ENCODE data around the gene SCN4B.

DNA sequence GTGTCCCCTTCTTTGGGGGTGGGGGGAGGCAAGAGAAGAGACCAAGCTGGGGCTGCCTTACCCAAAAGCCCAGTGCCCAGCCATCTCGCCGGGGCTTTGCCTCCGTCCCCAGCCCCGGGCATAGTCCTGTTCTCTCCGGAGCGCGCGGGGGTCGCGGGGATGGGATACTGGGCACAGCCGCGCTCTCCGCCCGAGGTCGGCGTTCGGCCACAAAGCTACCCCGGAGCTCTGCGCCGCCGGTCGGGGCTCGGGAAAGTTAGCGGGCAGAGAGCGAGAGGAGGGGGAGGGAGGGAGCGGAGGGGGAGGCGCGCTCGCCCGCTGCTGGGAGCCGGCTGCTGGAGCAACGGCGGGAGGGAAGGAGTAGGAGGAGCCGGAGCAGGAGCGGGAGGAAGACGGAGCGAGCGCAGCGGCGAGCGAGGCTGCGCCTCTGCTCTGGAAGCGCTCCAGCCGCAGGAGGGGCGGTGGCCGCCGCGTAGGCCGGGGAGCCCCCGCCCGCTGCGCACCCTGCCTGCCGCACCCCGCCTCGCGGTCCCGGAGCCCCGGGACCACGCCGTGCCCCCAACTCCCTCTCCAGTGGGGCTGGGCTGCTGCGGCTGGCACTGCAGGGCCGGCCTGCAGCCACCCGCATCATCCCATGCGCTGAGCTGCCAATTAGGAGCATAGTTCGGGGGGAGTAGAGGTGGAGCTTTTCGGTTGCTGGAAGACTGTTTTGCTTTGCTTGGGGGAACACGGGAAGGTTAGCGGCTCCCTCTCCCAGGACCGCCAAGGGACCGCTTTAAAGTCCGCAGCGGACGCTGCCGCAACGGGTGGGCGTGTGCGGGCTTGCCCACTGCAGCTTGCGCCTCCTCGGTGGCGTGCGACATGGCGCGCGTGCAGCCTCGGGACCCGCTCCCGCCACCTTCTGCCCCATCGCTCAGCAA lies at the start of gene SCN4B:
- no peak for TF ChIP-seq SIN3A (IDR thresholded peaks at IDR 0.05; ENCODE audit: borderline replicate concordance, insufficient read depth, low read depth, low read length)
- TF ChIP-seq, protein P1, sequence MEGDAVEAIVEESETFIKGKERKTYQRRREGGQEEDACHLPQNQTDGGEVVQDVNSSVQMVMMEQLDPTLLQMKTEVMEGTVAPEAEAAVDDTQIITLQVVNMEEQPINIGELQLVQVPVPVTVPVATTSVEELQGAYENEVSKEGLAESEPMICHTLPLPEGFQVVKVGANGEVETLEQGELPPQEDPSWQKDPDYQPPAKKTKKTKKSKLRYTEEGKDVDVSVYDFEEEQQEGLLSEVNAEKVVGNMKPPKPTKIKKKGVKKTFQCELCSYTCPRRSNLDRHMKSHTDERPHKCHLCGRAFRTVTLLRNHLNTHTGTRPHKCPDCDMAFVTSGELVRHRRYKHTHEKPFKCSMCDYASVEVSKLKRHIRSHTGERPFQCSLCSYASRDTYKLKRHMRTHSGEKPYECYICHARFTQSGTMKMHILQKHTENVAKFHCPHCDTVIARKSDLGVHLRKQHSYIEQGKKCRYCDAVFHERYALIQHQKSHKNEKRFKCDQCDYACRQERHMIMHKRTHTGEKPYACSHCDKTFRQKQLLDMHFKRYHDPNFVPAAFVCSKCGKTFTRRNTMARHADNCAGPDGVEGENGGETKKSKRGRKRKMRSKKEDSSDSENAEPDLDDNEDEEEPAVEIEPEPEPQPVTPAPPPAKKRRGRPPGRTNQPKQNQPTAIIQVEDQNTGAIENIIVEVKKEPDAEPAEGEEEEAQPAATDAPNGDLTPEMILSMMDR (IDR thresholded peaks at IDR 0.05) = no peak
- TF ChIP-seq, protein P2, sequence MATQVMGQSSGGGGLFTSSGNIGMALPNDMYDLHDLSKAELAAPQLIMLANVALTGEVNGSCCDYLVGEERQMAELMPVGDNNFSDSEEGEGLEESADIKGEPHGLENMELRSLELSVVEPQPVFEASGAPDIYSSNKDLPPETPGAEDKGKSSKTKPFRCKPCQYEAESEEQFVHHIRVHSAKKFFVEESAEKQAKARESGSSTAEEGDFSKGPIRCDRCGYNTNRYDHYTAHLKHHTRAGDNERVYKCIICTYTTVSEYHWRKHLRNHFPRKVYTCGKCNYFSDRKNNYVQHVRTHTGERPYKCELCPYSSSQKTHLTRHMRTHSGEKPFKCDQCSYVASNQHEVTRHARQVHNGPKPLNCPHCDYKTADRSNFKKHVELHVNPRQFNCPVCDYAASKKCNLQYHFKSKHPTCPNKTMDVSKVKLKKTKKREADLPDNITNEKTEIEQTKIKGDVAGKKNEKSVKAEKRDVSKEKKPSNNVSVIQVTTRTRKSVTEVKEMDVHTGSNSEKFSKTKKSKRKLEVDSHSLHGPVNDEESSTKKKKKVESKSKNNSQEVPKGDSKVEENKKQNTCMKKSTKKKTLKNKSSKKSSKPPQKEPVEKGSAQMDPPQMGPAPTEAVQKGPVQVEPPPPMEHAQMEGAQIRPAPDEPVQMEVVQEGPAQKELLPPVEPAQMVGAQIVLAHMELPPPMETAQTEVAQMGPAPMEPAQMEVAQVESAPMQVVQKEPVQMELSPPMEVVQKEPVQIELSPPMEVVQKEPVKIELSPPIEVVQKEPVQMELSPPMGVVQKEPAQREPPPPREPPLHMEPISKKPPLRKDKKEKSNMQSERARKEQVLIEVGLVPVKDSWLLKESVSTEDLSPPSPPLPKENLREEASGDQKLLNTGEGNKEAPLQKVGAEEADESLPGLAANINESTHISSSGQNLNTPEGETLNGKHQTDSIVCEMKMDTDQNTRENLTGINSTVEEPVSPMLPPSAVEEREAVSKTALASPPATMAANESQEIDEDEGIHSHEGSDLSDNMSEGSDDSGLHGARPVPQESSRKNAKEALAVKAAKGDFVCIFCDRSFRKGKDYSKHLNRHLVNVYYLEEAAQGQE (IDR thresholded peaks at IDR 0.05; ENCODE audit: insufficient read depth in 1 of 2, low read depth in 2 of 2, low read length in 1 of 2) = no peak
